Heart left ventricle (tissue), 13 donors: ENCODE measurements around the gene ZNF474.

Experiments used
- CTCF ChIP-seq, 12 donors: fragments of 200-600 bp; sonication (generic) in 4 of 12; IDR thresholded peaks; one replicate each; pipeline versions ENCODE4 v1.5.0 to v1.8.0; 2018 to 2022; ENCODE audit warnings: antibody characterized with exemption in 12 of 12, mild to moderate bottlenecking in 5 of 12
- POLR2A ChIP-seq, 2 donors: fragments of 450-650 bp; IDR thresholded peaks; one replicate each; pipeline ENCODE4 v1.6.1; 2017; ENCODE audit warnings: antibody characterized with exemption in 2 of 2, mild to moderate bottlenecking in 2 of 2, moderate library complexity in 2 of 2
- donor health status: ischemic (EF 13 %, LVEDD 7.1; RV severe dilation, severe dysfunction).
- donor health status: DM: no; HTN: yes; CAD: no.
- donor health status: DM: no; HTN: no; CAD: no.
- donor health status: ischemic (EF 25% LVEDD 6.9; RV normal size, moderate dysfunction).
- donor health status: ischemic (EF 25% LVEDD 5.7; RV mildly dilated, moderate dysfunction).
- donor health status: ischemic (EF 35%, LVEDD 5.7; RV mildly dilated, moderate dysfunction).
- donor health status: nonischemic (EF 11% LVEDD 7.7; RV severe dilation, severe dysfunction).
- donor health status: DM: yes; HTN: yes; CAD: no.
- donor health status: PGD.
- donor health status: ischemic (EF 29% LVEDD 5.4; RV normal size, mild dysfunction).
- donor health status: nonischemic (EF 23%, LVEDD 6.1; RV moderate dilation, normal function).

DNA sequence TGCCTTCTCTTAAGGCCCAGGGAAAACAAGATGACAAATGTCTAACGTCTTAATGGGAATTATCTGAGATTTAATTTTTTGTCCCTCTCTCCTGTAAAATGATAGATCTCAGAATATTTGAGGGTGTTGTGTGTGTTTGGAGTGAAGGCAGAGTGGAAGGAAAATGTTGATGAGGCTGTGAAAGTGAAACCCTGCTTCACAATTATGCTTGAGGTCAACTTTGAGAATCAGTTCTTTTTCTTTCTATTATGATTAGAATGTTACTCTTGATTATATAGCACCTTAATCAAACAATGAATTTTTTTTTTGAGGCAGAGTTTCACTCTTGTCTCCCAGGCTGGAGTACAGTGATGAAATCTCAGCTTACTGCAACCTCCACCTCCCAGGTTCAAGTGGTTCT lies 45.8 kb upstream of the ZNF474 start:
- TF ChIP-seq POLR2A (IDR thresholded peaks at IDR 0.05): no peak
- no peak for TF ChIP-seq CTCF (IDR thresholded peaks at IDR 0.05)
